HL-60 (cell line): ENCODE data around the gene TRIP10.
"Not testable (repeated sequence)": the region's sequence is repeated elsewhere in the genome, so short reads cannot be mapped to it uniquely, and the experiment has no call there.

Experiments used
- CTCF ChIP-seq: IDR thresholded peaks from one replicate; pipeline ENCODE4 v1.5.1; 2011; ENCODE audit warnings: low read length, control low read depth, inconsistent platforms; ENCODE audit not compliant: insufficient read depth
- GABPA ChIP-seq: IDR thresholded peaks from 2 replicates; pipeline ENCODE4 v1.6.1; 2012; ENCODE audit warnings: low read depth
- POLR2AphosphoS5 ChIP-seq: IDR thresholded peaks from 2 replicates; pipeline ENCODE4 v1.6.1; 2012; ENCODE audit warnings: low read depth
- REST ChIP-seq: IDR thresholded peaks from 2 replicates; pipeline ENCODE4 v1.6.1; 2012; ENCODE audit warnings: low read depth; ENCODE audit not compliant: insufficient replicate concordance
- SPI1 ChIP-seq: IDR thresholded peaks from 2 replicates; pipeline ENCODE4 v1.6.1; 2012; ENCODE audit warnings: low read depth, mild to moderate bottlenecking, borderline replicate concordance

GRCh38 chr19:6708913-6709312 lies 30.6 kb upstream of the TRIP10 start:
- TF ChIP-seq CTCF, REST, POLR2AphosphoS5, SPI1, GABPA: not testable (repeated sequence)
